ENCODE measurements around the gene TBC1D9B. TPM values are rescaled to one million over a fixed set of nuclear protein-coding genes. Genes with fewer than 3 reads are reported as not detected.
A peak's percentile ranks its signal among the peaks of the same experiment; 100 is the strongest.

TBC1D9B gene
- total RNA-seq, 2 experiments from 2014 or later: 70.5 to 72.7 TPM

- Mint-ChIP-seq H3K4me3 (no peak overlapping the region), H3K27me3 (ENCODE audit: low read depth) (peaks cover 2% of the 10 kb centered on the region), H3K9me3 (ENCODE audit: insufficient read depth) (no peaks in the 10 kb centered on the region), H3K27ac (no peak overlapping the region), H3K4me1 (ENCODE audit: low read depth) (peaks cover 9% of the 10 kb centered on the region), H3K36me3 (ENCODE audit: low read depth) (no peaks in the 10 kb centered on the region)
- ATAC-seq (no peak), DNase-seq (no peak)
- ChIA-PET POLR2A (no interaction called here), CTCF (interaction anchor here (0.8 kb wide), 1 partner anchor 11 kb away, joined by 3 read pairs; the partner anchor contains the start of gene TBC1D9B)
These were observed 11.2 kb upstream of the TBC1D9B start for GRCh38 chr5:179918742-179919486.

GRCh38 chr5:179916523-179916922 is 8.8 kb upstream of the TBC1D9B start:
- H3K4me3 Mint-ChIP-seq: no peak overlapping the region
- ChIA-PET CTCF (interaction anchor here (1.0 kb wide), 1 partner anchor 8 kb away, joined by 6 read pairs; the partner anchor contains the start of gene TBC1D9B), POLR2A (no interaction called here)
- H3K9me3 Mint-ChIP-seq (ENCODE audit: insufficient read depth): no peaks in the 10 kb centered on the region
- peaks cover 2% of the 10 kb centered on the region for H3K27me3 Mint-ChIP-seq (ENCODE audit: low read depth)
- ATAC-seq (no peak), DNase-seq (no peak)
- H3K36me3 Mint-ChIP-seq (ENCODE audit: low read depth): no peaks in the 10 kb centered on the region
- no peak overlapping the region for H3K27ac Mint-ChIP-seq
- peaks cover 9% of the 10 kb centered on the region for H3K4me1 Mint-ChIP-seq (ENCODE audit: low read depth)

GRCh38 chr5:179915406-179915935 is 7.8 kb upstream of the TBC1D9B start:
- H3K27ac Mint-ChIP-seq: peak overlapping the region; percentile 30
- H3K4me1 Mint-ChIP-seq (ENCODE audit: low read depth): peaks cover 9% of the 10 kb centered on the region
- no peaks in the 10 kb centered on the region for H3K36me3 Mint-ChIP-seq (ENCODE audit: low read depth)
- H3K4me3 Mint-ChIP-seq: no peak overlapping the region
- CTCF ChIA-PET: interaction anchor here (1.0 kb wide), 1 partner anchor 7 kb away, joined by 6 read pairs; the partner anchor contains the start of gene TBC1D9B
- DNase-seq (no peak), ATAC-seq (no peak)
- H3K9me3 Mint-ChIP-seq (ENCODE audit: insufficient read depth): no peaks in the 10 kb centered on the region
- peaks cover 2% of the 10 kb centered on the region for H3K27me3 Mint-ChIP-seq (ENCODE audit: low read depth)
- POLR2A ChIA-PET: interaction anchor here (1.4 kb wide), 1 partner anchor 9 kb away, joined by 4 read pairs; no protein-coding TSS in a partner anchor

GRCh38 chr5:179914032-179914755 is 6.5 kb upstream of the TBC1D9B start:
- Mint-ChIP-seq H3K27ac (no peak overlapping the region), H3K27me3 (ENCODE audit: low read depth) (peaks cover 2% of the 10 kb centered on the region), H3K36me3 (ENCODE audit: low read depth) (no peaks in the 10 kb centered on the region), H3K4me1 (ENCODE audit: low read depth) (peaks cover 9% of the 10 kb centered on the region), H3K9me3 (ENCODE audit: insufficient read depth) (no peaks in the 10 kb centered on the region), H3K4me3 (no peak overlapping the region)
- ATAC-seq (no peak), DNase-seq (no peak)
- ChIA-PET CTCF (no interaction called here), POLR2A (interaction anchor here (1.4 kb wide), 1 partner anchor 8 kb away, joined by 4 read pairs; no protein-coding TSS in a partner anchor)

GRCh38 chr5:179913461-179913860 is 5.8 kb upstream of the TBC1D9B start:
- Mint-ChIP-seq H3K27ac (no peak overlapping the region), H3K9me3 (ENCODE audit: insufficient read depth) (no peaks in the 10 kb centered on the region), H3K4me1 (ENCODE audit: low read depth) (peaks cover 9% of the 10 kb centered on the region), H3K4me3 (no peak overlapping the region), H3K36me3 (ENCODE audit: low read depth) (no peaks in the 10 kb centered on the region), H3K27me3 (ENCODE audit: low read depth) (no peaks in the 10 kb centered on the region)
- DNase-seq: no peak
- POLR2A ChIA-PET: no interaction called here
- ATAC-seq: no peak
- CTCF ChIA-PET: no interaction called here

- no peak overlapping the region for H3K4me3 Mint-ChIP-seq
- H3K9me3 Mint-ChIP-seq (ENCODE audit: insufficient read depth): no peaks in the 10 kb centered on the region
- H3K27ac Mint-ChIP-seq: no peak overlapping the region
- H3K36me3 Mint-ChIP-seq (ENCODE audit: low read depth): no peaks in the 10 kb centered on the region
- no peak for ATAC-seq
- POLR2A ChIA-PET: no interaction called here
- H3K4me1 Mint-ChIP-seq (ENCODE audit: low read depth): peaks cover 9% of the 10 kb centered on the region
- H3K27me3 Mint-ChIP-seq (ENCODE audit: low read depth): no peaks in the 10 kb centered on the region
- CTCF ChIA-PET: no interaction called here
- no peak for DNase-seq
These were observed 5.3 kb upstream of the TBC1D9B start for GRCh38 chr5:179912951-179913350.

- CTCF ChIA-PET: no interaction called here
- no peak for DNase-seq
- Mint-ChIP-seq H3K4me1 (ENCODE audit: low read depth) (peaks cover 8% of the 10 kb centered on the region), H3K4me3 (no peak overlapping the region), H3K9me3 (ENCODE audit: insufficient read depth) (no peaks in the 10 kb centered on the region), H3K36me3 (ENCODE audit: low read depth) (no peaks in the 10 kb centered on the region), H3K27ac (no peak overlapping the region), H3K27me3 (ENCODE audit: low read depth) (no peaks in the 10 kb centered on the region)
- no peak for ATAC-seq
- POLR2A ChIA-PET: no interaction called here
These were observed 4.7 kb upstream of the TBC1D9B start for GRCh38 chr5:179912386-179912785.

- ChIA-PET CTCF (interaction anchor here (1.8 kb wide), 1 partner anchor 107 kb away, joined by 5 read pairs; no protein-coding TSS in a partner anchor), POLR2A (no interaction called here)
- DNase-seq (no peak), ATAC-seq (no peak)
- Mint-ChIP-seq H3K4me1 (ENCODE audit: low read depth) (peaks cover 17% of the 10 kb centered on the region), H3K36me3 (ENCODE audit: low read depth) (peaks cover 9% of the 10 kb centered on the region), H3K27ac (no peak overlapping the region), H3K27me3 (ENCODE audit: low read depth) (no peaks in the 10 kb centered on the region), H3K4me3 (no peak overlapping the region), H3K9me3 (ENCODE audit: insufficient read depth) (no peaks in the 10 kb centered on the region)
These were observed 1.5 kb upstream of the TBC1D9B start for GRCh38 chr5:179909224-179909623.

- no peak for DNase-seq
These were observed 831 bp upstream of the TBC1D9B start for GRCh38 chr5:179908528-179908927.

GRCh38 chr5:179906795-179907555 is 722 bp downstream of the TBC1D9B start:
- H3K27ac Mint-ChIP-seq: peak overlapping the region; percentile 80
- ATAC-seq: peak; percentile 39
- POLR2A ChIA-PET: interaction anchor here (0.7 to 1.3 kb wide), 4 partner anchors 8 to 284 kb away, joined by 3 to 4 read pairs (median 3); partner anchors contain the start of gene HNRNPH1

More at GRCh38 chr5:179908528-179908927, 831 bp upstream of the TBC1D9B start:
- POLR2A ChIA-PET: interaction anchor here (1.1 kb wide), 1 partner anchor 72 kb away, joined by 3 read pairs; no protein-coding TSS in a partner anchor
- Mint-ChIP-seq H3K36me3 (ENCODE audit: low read depth) (peaks cover 12% of the 10 kb centered on the region), H3K4me1 (ENCODE audit: low read depth) (peaks cover 17% of the 10 kb centered on the region), H3K27me3 (ENCODE audit: low read depth) (no peaks in the 10 kb centered on the region), H3K27ac (no peak overlapping the region), H3K9me3 (ENCODE audit: insufficient read depth) (no peaks in the 10 kb centered on the region), H3K4me3 (peak overlapping the region; percentile 79)
- CTCF ChIA-PET: interaction anchor here (0.6 to 1.9 kb wide), 7 partner anchors 8 to 183 kb away, joined by 3 to 9 read pairs (median 4); no protein-coding TSS in a partner anchor
- no peak for ATAC-seq

GRCh38 chr5:179906294-179906794 is 1.4 kb downstream of the TBC1D9B start:
- CTCF ChIA-PET: interaction anchor here (1.1 to 2.2 kb wide), 3 partner anchors 68 to 143 kb away, joined by 3 to 13 read pairs (median 7); no protein-coding TSS in a partner anchor
- Mint-ChIP-seq H3K4me1 (ENCODE audit: low read depth) (peaks cover 17% of the 10 kb centered on the region), H3K27ac (no peak overlapping the region), H3K9me3 (ENCODE audit: insufficient read depth) (no peaks in the 10 kb centered on the region), H3K27me3 (ENCODE audit: low read depth) (no peaks in the 10 kb centered on the region), H3K4me3 (peak overlapping the region; percentile 85), H3K36me3 (ENCODE audit: low read depth) (peaks cover 21% of the 10 kb centered on the region)
- POLR2A ChIA-PET: interaction anchor here (1.2 to 1.3 kb wide), 2 partner anchors 8 to 104 kb away, joined by 3 to 4 read pairs; no protein-coding TSS in a partner anchor
- ATAC-seq: no peak
- DNase-seq: no peak

More at GRCh38 chr5:179906795-179907555, 722 bp downstream of the TBC1D9B start:
- CTCF ChIA-PET: interaction anchor here (1.1 to 2.2 kb wide), 4 partner anchors 69 to 185 kb away, joined by 3 to 13 read pairs (median 6); no protein-coding TSS in a partner anchor
- H3K27me3 Mint-ChIP-seq (ENCODE audit: low read depth): no peaks in the 10 kb centered on the region
- H3K4me1 Mint-ChIP-seq (ENCODE audit: low read depth): peaks cover 17% of the 10 kb centered on the region
- no peaks in the 10 kb centered on the region for H3K9me3 Mint-ChIP-seq (ENCODE audit: insufficient read depth)
- peak overlapping the region; percentile 85 for H3K4me3 Mint-ChIP-seq
- peaks cover 20% of the 10 kb centered on the region for H3K36me3 Mint-ChIP-seq (ENCODE audit: low read depth)
- DNase-seq: peak; percentile 45

Measured in activated CD8-positive, alpha-beta T cell treated with anti-CD3 and anti-CD28 coated beads, Interleukin-2, amount 10 ng/mL, durations not matched to agents 7 days and 5 days (primary cell).